Measurements from ENCODE around the gene BBS9. TPM values are rescaled to one million over a fixed set of nuclear protein-coding genes. Genes with fewer than 3 reads are reported as not detected.

BBS9 gene
- total and polyA plus RNA-seq, 2 donors (not counting 3 experiments of a cell fraction or from before 2014, with no cell fraction given), result 5.7 to 17.4 TPM

GRCh38 chr7:33433357-33433756 lies 304.0 kb downstream of the BBS9 start:
- FAIRE-seq, result no peak
- no peak overlapping the region for H3K4me2 ChIP-seq (ENCODE audit: insufficient read depth, low read length)
- H3K9me1 ChIP-seq (replicated peaks; ENCODE audit: control insufficient read depth, extremely low read depth, insufficient read depth, low read length), result no peaks in the 10 kb centered on the region

More at GRCh38 chr7:33433357-33433756, 304.0 kb downstream of the BBS9 start:
- Histone ChIP-seq H2AFZ (ENCODE audit: low read depth, low read length) (no peak overlapping the region), H3K79me2 (ENCODE audit: control insufficient read depth, insufficient read depth, low read length) (no peaks in the 10 kb centered on the region), H3K9ac (replicated peaks; ENCODE audit: extremely low read depth, insufficient read depth, low read length) (no peak overlapping the region), H3K36me3 (ENCODE audit: control insufficient read depth in 2 of 2, extremely low read depth in 1 of 2, insufficient read depth in 2 of 2, low read length in 2 of 2) (no peaks in the 10 kb centered on the region), H3K27ac (ENCODE audit: insufficient read depth, low read depth, low read length) (no peak overlapping the region), H3K4me3 (replicated peaks in 1 of 3; ENCODE audit: insufficient read depth in 1 of 3, low read depth in 1 of 3, low read length in 3 of 3) (no peak overlapping the region), H3K4me1 (ENCODE audit: control insufficient read depth, extremely low read depth, insufficient read depth, low read length) (no peaks in the 10 kb centered on the region), H3K27me3 (ENCODE audit: control insufficient read depth in 2 of 2, insufficient read depth in 2 of 2, low read length in 2 of 2) (no peaks in the 10 kb centered on the region), H4K20me1 (replicated peaks; ENCODE audit: control insufficient read depth, extremely low read depth, insufficient read depth, low read length) (no peaks in the 10 kb centered on the region), H3K9me3 (replicated peaks; ENCODE audit: control insufficient read depth, insufficient read depth, low read length) (no peaks in the 10 kb centered on the region)
- CTCF ChIA-PET, result no interaction called here
- intact Hi-C loops (cut with micrococcal nuclease), result no loop called here
- DNase-seq (ENCODE audit: low read depth, low spot score), result no peak
- TF ChIP-seq MYC (IDR thresholded peaks at IDR 0.05; ENCODE audit: low read depth, low read length), result no peak
- no peak for TF ChIP-seq EZH2 (IDR thresholded peaks at IDR 0.05; ENCODE audit: borderline replicate concordance, low read depth, low read length, severe bottlenecking)
- TF ChIP-seq POLR2AphosphoS5 (IDR thresholded peaks at IDR 0.05; ENCODE audit: insufficient read depth, low read depth, low read length), result no peak
- TF ChIP-seq MAX (IDR thresholded peaks at IDR 0.05; ENCODE audit: insufficient read depth, insufficient read length), result no peak
- no peak for TF ChIP-seq POLR2A (IDR thresholded peaks at IDR 0.05; ENCODE audit: low read depth, low read length)
- TF ChIP-seq CTCF (IDR thresholded peaks at IDR 0.05; ENCODE audit: extremely low read depth in 1 of 2, insufficient read depth in 1 of 2, low read depth in 1 of 2, low read length in 2 of 2), result no peak
- no peak for TF ChIP-seq JUN (IDR thresholded peaks at IDR 0.05; ENCODE audit: borderline replicate concordance, insufficient read depth, insufficient read length, low read depth)
- TF ChIP-seq FOS (IDR thresholded peaks at IDR 0.05; ENCODE audit: borderline replicate concordance, insufficient read depth, low read length), result no peak
- TF ChIP-seq GATA2 (IDR thresholded peaks at IDR 0.05; ENCODE audit: insufficient read depth, insufficient read length, low read depth, low read length), result no peak
- POLR2A ChIA-PET, result no interaction called here
- no TSS peak for BruUV-seq (replicated peaks)
- dilution Hi-C loops (cut with MboI; ENCODE audit: extremely low pct_ligation_motif_present, low sequenced_read_pairs), result no loop called here

Measured in endothelial cell of umbilical vein (primary cell).